Thyroid gland (tissue), 4 donors: ENCODE results near the gene CREM.

Experiments
- CTCF ChIP-seq, 6 experiments: fragments of 200-600 bp in 3 of 6; fragments of 450-650 bp in 3 of 6; sonication (generic) in 3 of 6; IDR thresholded peaks; one replicate each; pipeline ENCODE4 v1.5.1; 2016 to 2019; ENCODE audit warnings: antibody characterized with exemption in 6 of 6, mild to moderate bottlenecking in 2 of 6, inconsistent platforms in 1 of 6, moderate library complexity in 1 of 6
- POLR2A ChIP-seq, 2 donors: fragments of 450-650 bp; IDR thresholded peaks; one replicate each; pipeline ENCODE4 v1.6.1; 2017; ENCODE audit warnings: antibody characterized with exemption in 2 of 2, mild to moderate bottlenecking in 2 of 2, moderate library complexity in 1 of 2

GRCh38 chr10:35132727-35133126, 6.1 kb downstream of the CREM start:
- TF ChIP-seq CTCF (IDR thresholded peaks at IDR 0.05) (no peak), POLR2A (IDR thresholded peaks at IDR 0.05) (no peak)
